ENCODE results near the gene PEX16. TPM values are rescaled to one million over a fixed set of nuclear protein-coding genes. Genes with fewer than 3 reads are reported as not detected.

PEX16 gene
- total and polyA plus RNA-seq, 2 of the 13 experiments (the other 11 are each of a cell fraction or from before 2014, with no cell fraction given): 12.5 to 21.8 TPM

DNA sequence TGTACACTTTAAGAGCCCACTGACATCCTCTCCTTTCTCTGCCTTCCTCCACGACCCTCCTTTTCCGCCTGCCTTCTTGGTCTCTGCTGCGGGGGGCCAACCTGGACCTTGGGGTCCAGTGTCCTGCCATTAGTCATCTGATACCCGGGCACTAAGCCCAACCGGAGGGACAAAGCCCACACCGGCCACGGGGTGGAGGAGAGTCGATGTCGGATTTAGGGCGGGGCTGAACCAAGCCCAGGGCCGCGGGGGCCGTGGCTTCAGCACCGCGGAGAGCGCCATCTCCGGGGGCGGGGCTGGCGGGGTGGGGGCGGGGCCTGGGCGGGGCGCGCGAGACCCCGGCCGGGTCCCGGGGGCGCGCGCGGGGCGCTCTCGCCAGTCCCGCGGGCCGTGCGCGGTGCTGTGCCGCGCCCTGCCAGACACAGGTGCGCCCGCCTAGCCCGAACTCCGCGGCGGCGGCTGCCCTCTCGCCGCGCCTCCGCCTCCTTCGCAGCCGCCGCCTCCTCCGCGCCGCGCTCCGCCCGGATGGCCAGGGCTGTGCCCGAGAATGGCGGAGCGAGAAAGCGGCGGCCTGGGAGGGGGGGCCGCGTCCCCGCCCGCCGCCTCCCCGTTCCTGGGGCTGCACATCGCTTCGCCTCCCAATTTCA lies 32.3 kb downstream of the PEX16 start, which contains the start of gene MAPK8IP1 (continued):
- TF ChIP-seq, protein P1, sequence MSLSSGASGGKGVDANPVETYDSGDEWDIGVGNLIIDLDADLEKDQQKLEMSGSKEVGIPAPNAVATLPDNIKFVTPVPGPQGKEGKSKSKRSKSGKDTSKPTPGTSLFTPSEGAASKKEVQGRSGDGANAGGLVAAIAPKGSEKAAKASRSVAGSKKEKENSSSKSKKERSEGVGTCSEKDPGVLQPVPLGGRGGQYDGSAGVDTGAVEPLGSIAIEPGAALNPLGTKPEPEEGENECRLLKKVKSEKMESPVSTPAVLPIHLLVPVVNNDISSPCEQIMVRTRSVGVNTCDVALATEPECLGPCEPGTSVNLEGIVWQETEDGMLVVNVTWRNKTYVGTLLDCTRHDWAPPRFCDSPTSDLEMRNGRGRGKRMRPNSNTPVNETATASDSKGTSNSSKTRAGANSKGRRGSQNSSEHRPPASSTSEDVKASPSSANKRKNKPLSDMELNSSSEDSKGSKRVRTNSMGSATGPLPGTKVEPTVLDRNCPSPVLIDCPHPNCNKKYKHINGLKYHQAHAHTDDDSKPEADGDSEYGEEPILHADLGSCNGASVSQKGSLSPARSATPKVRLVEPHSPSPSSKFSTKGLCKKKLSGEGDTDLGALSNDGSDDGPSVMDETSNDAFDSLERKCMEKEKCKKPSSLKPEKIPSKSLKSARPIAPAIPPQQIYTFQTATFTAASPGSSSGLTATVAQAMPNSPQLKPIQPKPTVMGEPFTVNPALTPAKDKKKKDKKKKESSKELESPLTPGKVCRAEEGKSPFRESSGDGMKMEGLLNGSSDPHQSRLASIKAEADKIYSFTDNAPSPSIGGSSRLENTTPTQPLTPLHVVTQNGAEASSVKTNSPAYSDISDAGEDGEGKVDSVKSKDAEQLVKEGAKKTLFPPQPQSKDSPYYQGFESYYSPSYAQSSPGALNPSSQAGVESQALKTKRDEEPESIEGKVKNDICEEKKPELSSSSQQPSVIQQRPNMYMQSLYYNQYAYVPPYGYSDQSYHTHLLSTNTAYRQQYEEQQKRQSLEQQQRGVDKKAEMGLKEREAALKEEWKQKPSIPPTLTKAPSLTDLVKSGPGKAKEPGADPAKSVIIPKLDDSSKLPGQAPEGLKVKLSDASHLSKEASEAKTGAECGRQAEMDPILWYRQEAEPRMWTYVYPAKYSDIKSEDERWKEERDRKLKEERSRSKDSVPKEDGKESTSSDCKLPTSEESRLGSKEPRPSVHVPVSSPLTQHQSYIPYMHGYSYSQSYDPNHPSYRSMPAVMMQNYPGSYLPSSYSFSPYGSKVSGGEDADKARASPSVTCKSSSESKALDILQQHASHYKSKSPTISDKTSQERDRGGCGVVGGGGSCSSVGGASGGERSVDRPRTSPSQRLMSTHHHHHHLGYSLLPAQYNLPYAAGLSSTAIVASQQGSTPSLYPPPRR (CRISPR knock-in tag; IDR thresholded peaks at IDR 0.05; ENCODE audit: borderline replicate concordance): no peak
- TF ChIP-seq ZNF484 (CRISPR knock-in tag; IDR thresholded peaks at IDR 0.05; ENCODE audit: borderline replicate concordance, low read depth) (no peak), ZNF10 (CRISPR knock-in tag; IDR thresholded peaks at IDR 0.05; ENCODE audit: borderline replicate concordance, low read depth) (no peak), ZNF891 (CRISPR knock-in tag; IDR thresholded peaks at IDR 0.05) (no peak; the same call in 1 of the 2 replicates), CAMTA2 (CRISPR knock-in tag; IDR thresholded peaks at IDR 0.05; ENCODE audit: borderline replicate concordance) (no peak), CCAR2 (optimal IDR thresholded peaks at IDR 0.05; ENCODE audit: low read depth, low read length) (no peak), NR1H2 (CRISPR knock-in tag; IDR thresholded peaks at IDR 0.05; ENCODE audit: borderline replicate concordance, low read depth) (no peak), ARHGAP35 (CRISPR knock-in tag; IDR thresholded peaks at IDR 0.05; ENCODE audit: borderline replicate concordance) (no peak), NFKBIZ (CRISPR knock-in tag; IDR thresholded peaks at IDR 0.05) (no peak), ZNF546 (CRISPR knock-in tag; conservative IDR thresholded peaks at IDR 0.05) (peak; percentile 51; the same call in 1 of the 2 replicates), MTA1 (CRISPR knock-in tag; IDR thresholded peaks at IDR 0.05; ENCODE audit: borderline replicate concordance) (no peak), SNAI1 (CRISPR knock-in tag; IDR thresholded peaks at IDR 0.05; ENCODE audit: borderline replicate concordance) (no peak), WIZ (CRISPR knock-in tag; IDR thresholded peaks at IDR 0.05) (0 out of 2 replicates have a peak, but pooled peaks have one; percentile 57), ADNP (CRISPR knock-in tag; IDR thresholded peaks at IDR 0.05) (no peak), HNRNPK (IDR thresholded peaks at IDR 0.05; ENCODE audit: low read depth, low read length, poor library complexity, severe bottlenecking) (no peak), ZEB1 (IDR thresholded peaks at IDR 0.05; ENCODE audit: insufficient replicate concordance, low read depth) (no peak), AHR (CRISPR knock-in tag; IDR thresholded peaks at IDR 0.05) (0 out of 2 replicates have a peak, but pooled peaks have one; percentile 36), SP1 (IDR thresholded peaks at IDR 0.05) (no peak), SP1 (CRISPR knock-in tag; IDR thresholded peaks at IDR 0.05) (peak; percentile 74; the same call in 1 of the 2 replicates), AGO2 (optimal IDR thresholded peaks at IDR 0.05; ENCODE audit: low read depth, low read length) (peak; percentile 38)
- TF ChIP-seq, protein P2, sequence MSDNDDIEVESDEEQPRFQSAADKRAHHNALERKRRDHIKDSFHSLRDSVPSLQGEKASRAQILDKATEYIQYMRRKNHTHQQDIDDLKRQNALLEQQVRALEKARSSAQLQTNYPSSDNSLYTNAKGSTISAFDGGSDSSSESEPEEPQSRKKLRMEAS (IDR thresholded peaks at IDR 0.05): no peak
- TF ChIP-seq, protein P3, sequence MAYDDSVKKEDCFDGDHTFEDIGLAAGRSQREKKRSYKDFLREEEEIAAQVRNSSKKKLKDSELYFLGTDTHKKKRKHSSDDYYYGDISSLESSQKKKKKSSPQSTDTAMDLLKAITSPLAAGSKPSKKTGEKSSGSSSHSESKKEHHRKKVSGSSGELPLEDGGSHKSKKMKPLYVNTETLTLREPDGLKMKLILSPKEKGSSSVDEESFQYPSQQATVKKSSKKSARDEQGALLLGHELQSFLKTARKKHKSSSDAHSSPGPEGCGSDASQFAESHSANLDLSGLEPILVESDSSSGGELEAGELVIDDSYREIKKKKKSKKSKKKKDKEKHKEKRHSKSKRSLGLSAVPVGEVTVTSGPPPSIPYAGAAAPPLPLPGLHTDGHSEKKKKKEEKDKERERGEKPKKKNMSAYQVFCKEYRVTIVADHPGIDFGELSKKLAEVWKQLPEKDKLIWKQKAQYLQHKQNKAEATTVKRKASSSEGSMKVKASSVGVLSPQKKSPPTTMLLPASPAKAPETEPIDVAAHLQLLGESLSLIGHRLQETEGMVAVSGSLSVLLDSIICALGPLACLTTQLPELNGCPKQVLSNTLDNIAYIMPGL (CRISPR knock-in tag; IDR thresholded peaks at IDR 0.05; ENCODE audit: borderline replicate concordance in 1 of 2, low read depth in 1 of 2): no peak
- TF ChIP-seq, protein P4, sequence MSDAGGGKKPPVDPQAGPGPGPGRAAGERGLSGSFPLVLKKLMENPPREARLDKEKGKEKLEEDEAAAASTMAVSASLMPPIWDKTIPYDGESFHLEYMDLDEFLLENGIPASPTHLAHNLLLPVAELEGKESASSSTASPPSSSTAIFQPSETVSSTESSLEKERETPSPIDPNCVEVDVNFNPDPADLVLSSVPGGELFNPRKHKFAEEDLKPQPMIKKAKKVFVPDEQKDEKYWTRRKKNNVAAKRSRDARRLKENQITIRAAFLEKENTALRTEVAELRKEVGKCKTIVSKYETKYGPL (CRISPR knock-in tag; IDR thresholded peaks at IDR 0.05): no peak
